T47D (cell line): ENCODE data around the gene RNF128.
"Not testable (repeated sequence)": the region's sequence is repeated elsewhere in the genome, so short reads cannot be mapped to it uniquely, and the experiment has no call there.

Experiments
- DNase-seq, 2 experiments: peaks; one replicate each; pipeline versions ENCODE4 v3.0.0 to v3.0.0-alpha.2; 2011 to 2012; ENCODE audit warnings: low read depth in 1 of 2, low spot score in 1 of 2
- JUND ChIP-seq: IDR thresholded peaks from 2 replicates; pipeline ENCODE4 v1.6.1; 2012; ENCODE audit warnings: low read depth
- in situ Hi-C: cut with HindIII; loops from 2 replicates; pipeline ENCODE4 v1.10.0; 2016; ENCODE audit warnings: low sequenced_read_pairs, low pct_unique_long_range_greater_than_20kb

The RNF128 gene

GRCh38 chrX:106780264-106780663 lies 53.8 kb downstream of the RNF128 start:
- DNase-seq, result no peak
- TF ChIP-seq JUND, result no peak
- in situ Hi-C loops, result no loop called here

- no peak for DNase-seq
- TF ChIP-seq JUND, result no peak
- in situ Hi-C loops, result no loop called here
Measured at GRCh38 chrX:106780664-106781377, 54.3 kb downstream of the RNF128 start.

DNA sequence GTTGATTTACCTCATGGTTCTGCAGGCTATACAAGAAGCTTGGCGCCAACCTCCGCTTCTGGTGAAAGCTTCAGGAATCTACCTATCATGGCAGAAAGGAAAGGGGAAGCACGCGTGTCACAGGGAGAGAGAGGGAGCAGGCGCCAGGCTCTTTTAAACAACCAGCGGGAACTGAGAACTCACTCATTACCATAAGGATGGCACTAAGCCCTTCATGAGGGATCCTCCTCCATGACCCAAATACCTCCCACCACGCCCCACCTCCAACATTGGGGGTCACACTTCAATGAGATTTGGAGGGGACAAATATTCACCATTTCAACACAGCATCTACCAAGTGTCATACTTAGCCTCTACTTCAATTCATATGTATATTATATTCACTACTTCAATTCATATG lies 57.2 kb downstream of the RNF128 start:
- in situ Hi-C loops, result no loop called here
- DNase-seq, result no peak
- TF ChIP-seq JUND, result no peak

GRCh38 chrX:106791495-106791894 lies 65.0 kb downstream of the RNF128 start:
- peak in 1 of 2 experiments; percentile 14 for DNase-seq
- no peak for TF ChIP-seq JUND
- in situ Hi-C loops, result no loop called here

- DNase-seq, result no peak
- in situ Hi-C loops, result no loop called here
- TF ChIP-seq JUND, result no peak
Measured at GRCh38 chrX:106802063-106802387, 75.5 kb downstream of the RNF128 start.

DNA sequence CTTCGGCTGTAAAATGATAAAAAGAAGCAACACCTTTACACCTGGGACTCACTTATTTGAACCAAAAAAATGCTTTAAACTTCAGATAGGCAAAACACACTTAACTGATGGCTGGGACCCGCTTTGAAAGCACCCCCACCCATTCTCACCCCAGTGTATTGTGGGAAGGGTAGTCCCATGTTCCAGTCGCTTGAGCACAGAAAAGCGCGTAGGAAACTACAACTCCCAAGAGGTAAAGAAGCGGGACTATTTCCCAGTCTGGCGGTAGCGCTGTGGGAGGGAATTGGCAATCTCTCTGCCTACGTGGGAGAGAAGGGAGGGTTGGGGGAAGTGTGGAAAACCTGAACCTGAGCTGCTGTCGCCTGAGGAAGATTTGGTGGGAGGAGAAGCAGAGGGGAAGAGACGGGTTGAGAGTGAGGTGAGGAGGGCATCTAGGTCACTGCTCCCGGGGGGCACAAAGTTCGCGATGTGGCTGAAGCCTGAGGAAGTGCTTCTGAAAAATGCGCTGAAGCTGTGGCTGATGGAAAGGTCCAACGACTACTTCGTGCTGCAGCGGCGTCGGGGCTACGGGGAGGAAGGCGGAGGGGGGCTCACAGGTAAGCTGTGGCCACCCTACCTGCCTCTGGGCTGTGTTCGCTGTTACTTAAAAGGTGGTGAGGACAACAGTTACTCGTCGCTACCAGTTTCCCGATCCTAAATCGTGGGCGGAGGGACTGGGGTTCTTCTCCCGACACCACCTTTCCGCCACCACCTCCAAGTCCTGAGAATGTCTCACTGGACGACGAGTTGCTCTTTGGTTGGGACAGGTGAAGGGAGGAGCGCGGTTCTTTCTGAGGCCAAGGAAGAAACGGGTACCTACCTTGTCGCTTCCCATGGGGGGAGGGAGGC lies 76.1 kb downstream of the RNF128 start, which contains the start of gene TBC1D8B:
TBC1D8B (plus strand) TSS at position 286 of the 888 bp plus-strand sequence; CDS start at position 467, 181 bp downstream.
- in situ Hi-C loops, result no loop called here
- DNase-seq, result peak; percentile 7 to 92
- TF ChIP-seq JUND, result no peak

DNA sequence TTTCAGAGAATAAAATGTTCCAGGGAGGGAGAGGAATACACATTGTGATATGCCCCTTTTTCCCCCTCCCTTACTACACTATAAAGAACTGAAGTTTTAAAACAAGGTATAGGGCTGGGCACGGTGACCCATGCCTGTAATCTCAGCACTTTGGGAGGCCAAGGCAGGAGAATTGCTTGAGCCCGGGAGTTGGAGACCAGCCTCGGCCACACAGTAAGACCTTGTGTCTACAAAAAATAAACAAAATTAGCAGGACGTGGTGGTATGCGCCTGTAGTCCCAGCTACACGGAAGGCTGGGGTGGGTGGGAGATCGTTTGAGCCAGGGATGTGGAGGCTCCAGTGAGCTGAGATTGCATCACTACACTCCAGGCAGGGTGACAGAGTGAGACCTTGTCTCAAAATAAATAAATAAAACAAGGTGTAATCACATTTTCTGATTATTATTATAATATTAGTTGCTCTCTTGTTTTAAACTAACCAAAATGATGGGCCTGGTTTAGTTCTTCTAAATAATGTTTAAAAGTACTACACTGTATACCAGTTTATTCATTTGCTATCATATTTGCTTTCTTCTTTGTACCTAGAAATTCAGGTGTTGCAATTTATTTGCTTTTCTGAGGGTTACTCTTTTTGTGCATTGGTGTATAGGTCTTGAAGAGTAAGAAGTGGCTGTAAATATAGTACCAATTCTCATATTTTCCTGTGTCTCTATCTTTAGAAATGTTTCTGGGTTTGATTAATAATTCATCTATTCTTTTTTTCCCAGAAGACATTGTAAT lies 84.8 kb downstream of the RNF128 start:
- no peak for DNase-seq
- TF ChIP-seq JUND, result no peak
- in situ Hi-C loops, result no loop called here

DNA sequence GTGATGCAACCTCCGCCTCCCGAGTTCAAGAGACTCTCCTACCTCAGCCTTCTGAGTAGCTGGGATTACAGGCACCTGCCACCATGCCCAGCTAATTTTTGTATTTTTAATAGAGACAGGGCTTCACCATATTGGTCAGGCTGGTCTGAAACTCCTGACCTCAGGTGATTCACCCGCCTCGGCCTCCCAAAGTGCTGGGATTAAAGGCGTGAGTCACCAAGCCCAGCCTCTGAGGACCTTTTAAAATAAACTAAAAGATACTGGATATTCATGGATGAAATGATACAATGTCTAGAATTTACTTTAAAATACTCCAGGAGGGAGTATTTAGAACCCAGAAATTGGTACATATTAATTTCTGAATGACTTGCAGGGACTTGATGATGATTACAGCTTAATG lies 86.4 kb downstream of the RNF128 start:
- DNase-seq, in situ Hi-C loops: not testable (repeated sequence)

DNA sequence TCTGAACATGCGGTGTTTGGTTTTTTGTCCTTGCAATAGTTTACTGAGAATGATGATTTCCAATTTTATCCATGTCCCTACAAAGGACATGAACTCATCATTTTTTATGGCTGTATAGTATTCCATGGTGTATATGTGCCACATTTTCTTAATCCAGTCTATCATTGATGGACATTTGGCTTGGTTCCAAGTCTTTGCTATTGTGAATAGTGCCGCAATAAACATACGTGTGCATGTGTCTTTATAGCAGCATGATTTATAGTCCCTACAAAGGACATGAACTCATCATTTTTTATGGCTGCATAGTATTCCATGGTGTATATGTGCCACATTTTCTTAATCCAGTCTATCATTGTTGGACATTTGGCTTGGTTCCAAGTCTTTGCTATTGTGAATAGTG lies 87.6 kb downstream of the RNF128 start:
- in situ Hi-C loops, result not testable (repeated sequence)

More for the DNA sequence above, 87.6 kb downstream of the RNF128 start:
- not testable (repeated sequence) for DNase-seq
